ENCODE results near the gene CC2D1B.

GRCh38 chr1:52413410-52413989 is 47.5 kb upstream of the CC2D1B start:
- TF ChIP-seq CTCF (IDR thresholded peaks at IDR 0.05; ENCODE audit: low read depth, low read length) (no peak), MAX (IDR thresholded peaks at IDR 0.05; ENCODE audit: low read depth, low read length) (no peak)

All from NB4 (cell line).